Measurements from ENCODE around the gene LHX5.
"Not testable (repeated sequence)": the region's sequence is repeated elsewhere in the genome, so short reads cannot be mapped to it uniquely, and the experiment has no call there.

Gene LHX5

GRCh38 chr12:113500306-113500675 lies 28.6 kb upstream of the LHX5 start:
- Histone ChIP-seq H3K27ac (ENCODE audit: insufficient read depth, low read length, poor library complexity, severe bottlenecking) (no peak overlapping the region), H3K4me3 (ENCODE audit: insufficient read depth, low read depth, low read length, poor library complexity, severe bottlenecking) (no peak overlapping the region), H3K9me3 (ENCODE audit: control insufficient read depth, low read length) (no peaks in the 10 kb centered on the region), H3K36me3 (ENCODE audit: control insufficient read depth, insufficient read depth, low read length) (no peaks in the 10 kb centered on the region), H3K4me1 (ENCODE audit: control insufficient read depth, insufficient read depth, low read length, poor library complexity, severe bottlenecking) (no peaks in the 10 kb centered on the region), H3K27me3 (replicated peaks; ENCODE audit: control insufficient read depth, insufficient read depth, low read length, poor library complexity, severe bottlenecking) (peaks cover 5% of the 10 kb centered on the region)
- DNase-seq = no peak

GRCh38 chr12:113498490-113498889 lies 26.8 kb upstream of the LHX5 start:
- Histone ChIP-seq H3K27me3 (replicated peaks; ENCODE audit: control insufficient read depth, insufficient read depth, low read length, poor library complexity, severe bottlenecking) (peaks cover 5% of the 10 kb centered on the region), H3K27ac (ENCODE audit: insufficient read depth, low read length, poor library complexity, severe bottlenecking) (no peak overlapping the region), H3K4me1 (ENCODE audit: control insufficient read depth, insufficient read depth, low read length, poor library complexity, severe bottlenecking) (no peaks in the 10 kb centered on the region), H3K4me3 (ENCODE audit: insufficient read depth, low read depth, low read length, poor library complexity, severe bottlenecking) (no peak overlapping the region), H3K9me3 (ENCODE audit: control insufficient read depth, low read length) (no peaks in the 10 kb centered on the region), H3K36me3 (ENCODE audit: control insufficient read depth, insufficient read depth, low read length) (no peaks in the 10 kb centered on the region)
- DNase-seq = no peak

GRCh38 chr12:113497693-113498092 lies 26.0 kb upstream of the LHX5 start:
- H3K9me3 ChIP-seq (ENCODE audit: control insufficient read depth, low read length) = no peaks in the 10 kb centered on the region
- H3K4me3 ChIP-seq (ENCODE audit: insufficient read depth, low read depth, low read length, poor library complexity, severe bottlenecking) = no peak overlapping the region
- no peaks in the 10 kb centered on the region for H3K36me3 ChIP-seq (ENCODE audit: control insufficient read depth, insufficient read depth, low read length)
- no peak overlapping the region for H3K27ac ChIP-seq (ENCODE audit: insufficient read depth, low read length, poor library complexity, severe bottlenecking)
- peaks cover 5% of the 10 kb centered on the region for H3K27me3 ChIP-seq (replicated peaks; ENCODE audit: control insufficient read depth, insufficient read depth, low read length, poor library complexity, severe bottlenecking)
- no peaks in the 10 kb centered on the region for H3K4me1 ChIP-seq (ENCODE audit: control insufficient read depth, insufficient read depth, low read length, poor library complexity, severe bottlenecking)
- DNase-seq = no peak

- not testable (repeated sequence) for H3K27me3 ChIP-seq (replicated peaks; ENCODE audit: control insufficient read depth, insufficient read depth, low read length, poor library complexity, severe bottlenecking); H3K4me1 ChIP-seq (ENCODE audit: control insufficient read depth, insufficient read depth, low read length, poor library complexity, severe bottlenecking); H3K4me3 ChIP-seq (ENCODE audit: insufficient read depth, low read depth, low read length, poor library complexity, severe bottlenecking); DNase-seq; H3K27ac ChIP-seq (ENCODE audit: insufficient read depth, low read length, poor library complexity, severe bottlenecking); H3K9me3 ChIP-seq (ENCODE audit: control insufficient read depth, low read length); H3K36me3 ChIP-seq (ENCODE audit: control insufficient read depth, insufficient read depth, low read length)
These were observed 24.3 kb upstream of the LHX5 start for GRCh38 chr12:113495941-113496340.

- Histone ChIP-seq H3K27ac (ENCODE audit: insufficient read depth, low read length, poor library complexity, severe bottlenecking) (no peak overlapping the region), H3K4me3 (ENCODE audit: insufficient read depth, low read depth, low read length, poor library complexity, severe bottlenecking) (no peak overlapping the region), H3K9me3 (ENCODE audit: control insufficient read depth, low read length) (no peaks in the 10 kb centered on the region), H3K4me1 (ENCODE audit: control insufficient read depth, insufficient read depth, low read length, poor library complexity, severe bottlenecking) (no peaks in the 10 kb centered on the region), H3K27me3 (replicated peaks; ENCODE audit: control insufficient read depth, insufficient read depth, low read length, poor library complexity, severe bottlenecking) (peaks cover 3% of the 10 kb centered on the region), H3K36me3 (ENCODE audit: control insufficient read depth, insufficient read depth, low read length) (no peaks in the 10 kb centered on the region)
- no peak for DNase-seq
These were observed 16.7 kb upstream of the LHX5 start for GRCh38 chr12:113488322-113488721.

GRCh38 chr12:113486722-113487121 lies 15.1 kb upstream of the LHX5 start:
- H3K4me1 ChIP-seq (ENCODE audit: control insufficient read depth, insufficient read depth, low read length, poor library complexity, severe bottlenecking) = no peaks in the 10 kb centered on the region
- no peak for DNase-seq
- peaks cover 6% of the 10 kb centered on the region for H3K27me3 ChIP-seq (replicated peaks; ENCODE audit: control insufficient read depth, insufficient read depth, low read length, poor library complexity, severe bottlenecking)
- no peaks in the 10 kb centered on the region for H3K36me3 ChIP-seq (ENCODE audit: control insufficient read depth, insufficient read depth, low read length)
- no peak overlapping the region for H3K4me3 ChIP-seq (ENCODE audit: insufficient read depth, low read depth, low read length, poor library complexity, severe bottlenecking)
- no peaks in the 10 kb centered on the region for H3K9me3 ChIP-seq (ENCODE audit: control insufficient read depth, low read length)
- no peak overlapping the region for H3K27ac ChIP-seq (ENCODE audit: insufficient read depth, low read length, poor library complexity, severe bottlenecking)

- Histone ChIP-seq H3K27ac (ENCODE audit: insufficient read depth, low read length, poor library complexity, severe bottlenecking) (no peak overlapping the region), H3K4me1 (ENCODE audit: control insufficient read depth, insufficient read depth, low read length, poor library complexity, severe bottlenecking) (no peaks in the 10 kb centered on the region), H3K27me3 (replicated peaks; ENCODE audit: control insufficient read depth, insufficient read depth, low read length, poor library complexity, severe bottlenecking) (peaks cover 15% of the 10 kb centered on the region), H3K9me3 (ENCODE audit: control insufficient read depth, low read length) (no peaks in the 10 kb centered on the region), H3K4me3 (ENCODE audit: insufficient read depth, low read depth, low read length, poor library complexity, severe bottlenecking) (no peak overlapping the region), H3K36me3 (ENCODE audit: control insufficient read depth, insufficient read depth, low read length) (no peaks in the 10 kb centered on the region)
- DNase-seq = no peak
These were observed 13.7 kb upstream of the LHX5 start for GRCh38 chr12:113485330-113485729.

- DNase-seq = no peak
- H3K27me3 ChIP-seq (replicated peaks; ENCODE audit: control insufficient read depth, insufficient read depth, low read length, poor library complexity, severe bottlenecking) = peaks cover 42% of the 10 kb centered on the region
These were observed 10.7 kb upstream of the LHX5 start for GRCh38 chr12:113482334-113482733.

GRCh38 chr12:113480336-113480971 lies 8.8 kb upstream of the LHX5 start:
- H3K27me3 ChIP-seq (replicated peaks; ENCODE audit: control insufficient read depth, insufficient read depth, low read length, poor library complexity, severe bottlenecking) = peaks cover 53% of the 10 kb centered on the region
- no peak for DNase-seq

More at GRCh38 chr12:113482334-113482733, 10.7 kb upstream of the LHX5 start:
- H3K4me1 ChIP-seq (ENCODE audit: control insufficient read depth, insufficient read depth, low read length, poor library complexity, severe bottlenecking) = no peaks in the 10 kb centered on the region
- H3K36me3 ChIP-seq (ENCODE audit: control insufficient read depth, insufficient read depth, low read length) = no peaks in the 10 kb centered on the region
- no peak overlapping the region for H3K27ac ChIP-seq (ENCODE audit: insufficient read depth, low read length, poor library complexity, severe bottlenecking)
- H3K9me3 ChIP-seq (ENCODE audit: control insufficient read depth, low read length) = no peaks in the 10 kb centered on the region
- H3K4me3 ChIP-seq (ENCODE audit: insufficient read depth, low read depth, low read length, poor library complexity, severe bottlenecking) = no peak overlapping the region

GRCh38 chr12:113479590-113480335 lies 8.1 kb upstream of the LHX5 start:
- Histone ChIP-seq H3K4me1 (ENCODE audit: control insufficient read depth, insufficient read depth, low read length, poor library complexity, severe bottlenecking) (no peaks in the 10 kb centered on the region), H3K27me3 (replicated peaks; ENCODE audit: control insufficient read depth, insufficient read depth, low read length, poor library complexity, severe bottlenecking) (peaks cover 60% of the 10 kb centered on the region), H3K27ac (ENCODE audit: insufficient read depth, low read length, poor library complexity, severe bottlenecking) (no peak overlapping the region), H3K4me3 (ENCODE audit: insufficient read depth, low read depth, low read length, poor library complexity, severe bottlenecking) (no peak overlapping the region), H3K36me3 (ENCODE audit: control insufficient read depth, insufficient read depth, low read length) (no peaks in the 10 kb centered on the region), H3K9me3 (ENCODE audit: control insufficient read depth, low read length) (no peaks in the 10 kb centered on the region)
- no peak for DNase-seq

More at GRCh38 chr12:113480336-113480971, 8.8 kb upstream of the LHX5 start:
- Histone ChIP-seq H3K4me1 (ENCODE audit: control insufficient read depth, insufficient read depth, low read length, poor library complexity, severe bottlenecking) (no peaks in the 10 kb centered on the region), H3K36me3 (ENCODE audit: control insufficient read depth, insufficient read depth, low read length) (no peaks in the 10 kb centered on the region), H3K27ac (ENCODE audit: insufficient read depth, low read length, poor library complexity, severe bottlenecking) (no peak overlapping the region), H3K4me3 (ENCODE audit: insufficient read depth, low read depth, low read length, poor library complexity, severe bottlenecking) (no peak overlapping the region), H3K9me3 (ENCODE audit: control insufficient read depth, low read length) (no peaks in the 10 kb centered on the region)
